GF-D8 (cell line): ENCODE data around the gene TM6SF1.
A peak's percentile ranks its signal among the peaks of the same experiment; 100 is the strongest.
"Not testable (repeated sequence)": the region's sequence is repeated elsewhere in the genome, so short reads cannot be mapped to it uniquely, and the experiment has no call there.

Experiments
- DNase-seq: peaks from one replicate; lab custom pipeline; 2025; lab: John Stamatoyannopoulos, UW

TM6SF1 gene

GRCh38 chr15:83115831-83116565 lies 8.6 kb downstream of the TM6SF1 start:
- DNase-seq = no peak

GRCh38 chr15:83118291-83118827 lies 10.9 kb downstream of the TM6SF1 start:
- no peak for DNase-seq

- DNase-seq = no peak
Observed at GRCh38 chr15:83118968-83119367, 11.5 kb downstream of the TM6SF1 start.

- DNase-seq = no peak
Observed at GRCh38 chr15:83119968-83120581, 12.6 kb downstream of the TM6SF1 start.

- no peak for DNase-seq
Observed at GRCh38 chr15:83123529-83123928, 16.1 kb downstream of the TM6SF1 start.

- DNase-seq = no peak
Observed at GRCh38 chr15:83127547-83128150, 20.2 kb downstream of the TM6SF1 start.

GRCh38 chr15:83129791-83130190 lies 22.3 kb downstream of the TM6SF1 start:
- DNase-seq = no peak

- no peak for DNase-seq
Observed at GRCh38 chr15:83132861-83133523, 25.5 kb downstream of the TM6SF1 start.

GRCh38 chr15:83142151-83142550 lies 34.7 kb downstream of the TM6SF1 start:
- not testable (repeated sequence) for DNase-seq

- DNase-seq = no peak
Observed at GRCh38 chr15:83144771-83145170, 37.3 kb downstream of the TM6SF1 start.

- no peak for DNase-seq
Observed at GRCh38 chr15:83153288-83153687, 45.8 kb downstream of the TM6SF1 start.

- no peak for DNase-seq
Observed at GRCh38 chr15:83155942-83156341, 48.5 kb downstream of the TM6SF1 start.

GRCh38 chr15:83158393-83158792 lies 50.9 kb downstream of the TM6SF1 start:
- no peak for DNase-seq

GRCh38 chr15:83160741-83161140 lies 53.3 kb downstream of the TM6SF1 start:
- DNase-seq = no peak

- peak; percentile 33 for DNase-seq
Observed at GRCh38 chr15:83163032-83163431, 55.6 kb downstream of the TM6SF1 start.

- DNase-seq = no peak
Observed at GRCh38 chr15:83164111-83164770, 56.8 kb downstream of the TM6SF1 start.

- no peak for DNase-seq
Observed at GRCh38 chr15:83164771-83165404, 57.4 kb downstream of the TM6SF1 start.

GRCh38 chr15:83166218-83166617 lies 58.8 kb downstream of the TM6SF1 start:
- DNase-seq = no peak

GRCh38 chr15:83166830-83167229 lies 59.4 kb downstream of the TM6SF1 start:
- no peak for DNase-seq

- not testable (repeated sequence) for DNase-seq
Observed at GRCh38 chr15:83169576-83169975, 62.1 kb downstream of the TM6SF1 start.

- DNase-seq = no peak
Observed at GRCh38 chr15:83170474-83171165, 63.2 kb downstream of the TM6SF1 start.
